GM19452 (cell line): Measurements from ENCODE around the gene CLSTN2.

Source experiments
- ATAC-seq: cut with Tn5 transposase; IDR thresholded peaks from one replicate; pipeline ENCODE4 v1.9.1; 2021; ENCODE audit not compliant: unreplicated experiment

The CLSTN2 gene

GRCh38 chr3:140270329-140270728 lies 335.3 kb downstream of the CLSTN2 start:
- no peak for ATAC-seq

- no peak for ATAC-seq
These were observed 338.7 kb downstream of the CLSTN2 start for GRCh38 chr3:140273542-140274195.

- no peak for ATAC-seq
These were observed 339.4 kb downstream of the CLSTN2 start for GRCh38 chr3:140274429-140274828.

- ATAC-seq = no peak
These were observed 341.7 kb downstream of the CLSTN2 start for GRCh38 chr3:140276703-140277102.

GRCh38 chr3:140277886-140278285 lies 342.9 kb downstream of the CLSTN2 start:
- ATAC-seq = no peak

GRCh38 chr3:140284372-140284771 lies 349.4 kb downstream of the CLSTN2 start:
- ATAC-seq = no peak

GRCh38 chr3:140285380-140285779 lies 350.4 kb downstream of the CLSTN2 start:
- ATAC-seq = no peak

- no peak for ATAC-seq
These were observed 353.6 kb downstream of the CLSTN2 start for GRCh38 chr3:140288595-140288994.

GRCh38 chr3:140290105-140290504 lies 355.1 kb downstream of the CLSTN2 start:
- ATAC-seq = no peak

GRCh38 chr3:140292170-140292569 lies 357.2 kb downstream of the CLSTN2 start:
- no peak for ATAC-seq

- ATAC-seq = no peak
These were observed 357.7 kb downstream of the CLSTN2 start for GRCh38 chr3:140292684-140293083.

GRCh38 chr3:140294058-140294457 lies 359.1 kb downstream of the CLSTN2 start:
- no peak for ATAC-seq

- ATAC-seq = no peak
These were observed 361.9 kb downstream of the CLSTN2 start for GRCh38 chr3:140296796-140297352.

- ATAC-seq = no peak
These were observed 363.1 kb downstream of the CLSTN2 start for GRCh38 chr3:140298043-140298442.

- ATAC-seq = no peak
These were observed 363.6 kb downstream of the CLSTN2 start for GRCh38 chr3:140298569-140299070.

GRCh38 chr3:140303875-140304274 lies 368.9 kb downstream of the CLSTN2 start:
- ATAC-seq = no peak

GRCh38 chr3:140308535-140308934 lies 373.6 kb downstream of the CLSTN2 start:
- ATAC-seq = no peak

- no peak for ATAC-seq
These were observed 376.4 kb downstream of the CLSTN2 start for GRCh38 chr3:140311428-140311827.

- ATAC-seq = no peak
These were observed 381.0 kb downstream of the CLSTN2 start for GRCh38 chr3:140315955-140316354.

- ATAC-seq = no peak
These were observed 381.5 kb downstream of the CLSTN2 start for GRCh38 chr3:140316466-140316865.

- no peak for ATAC-seq
These were observed 381.9 kb downstream of the CLSTN2 start for GRCh38 chr3:140316868-140317400.

GRCh38 chr3:140319739-140320138 lies 384.8 kb downstream of the CLSTN2 start:
- ATAC-seq = no peak
